CD4-positive, alpha-beta T cell treated with Interleukin-6 at 100 ng/mL for 8 hours (primary cell): ENCODE data around the gene LENEP.

ENCODE experiments used
- DNase-seq: peaks from one replicate; pipeline ENCODE4 v3.0.0-alpha.2; 2020; ENCODE audit warnings: mixed read lengths, low spot score

Gene LENEP, protein sequence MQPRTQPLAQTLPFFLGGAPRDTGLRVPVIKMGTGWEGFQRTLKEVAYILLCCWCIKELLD

DNA sequence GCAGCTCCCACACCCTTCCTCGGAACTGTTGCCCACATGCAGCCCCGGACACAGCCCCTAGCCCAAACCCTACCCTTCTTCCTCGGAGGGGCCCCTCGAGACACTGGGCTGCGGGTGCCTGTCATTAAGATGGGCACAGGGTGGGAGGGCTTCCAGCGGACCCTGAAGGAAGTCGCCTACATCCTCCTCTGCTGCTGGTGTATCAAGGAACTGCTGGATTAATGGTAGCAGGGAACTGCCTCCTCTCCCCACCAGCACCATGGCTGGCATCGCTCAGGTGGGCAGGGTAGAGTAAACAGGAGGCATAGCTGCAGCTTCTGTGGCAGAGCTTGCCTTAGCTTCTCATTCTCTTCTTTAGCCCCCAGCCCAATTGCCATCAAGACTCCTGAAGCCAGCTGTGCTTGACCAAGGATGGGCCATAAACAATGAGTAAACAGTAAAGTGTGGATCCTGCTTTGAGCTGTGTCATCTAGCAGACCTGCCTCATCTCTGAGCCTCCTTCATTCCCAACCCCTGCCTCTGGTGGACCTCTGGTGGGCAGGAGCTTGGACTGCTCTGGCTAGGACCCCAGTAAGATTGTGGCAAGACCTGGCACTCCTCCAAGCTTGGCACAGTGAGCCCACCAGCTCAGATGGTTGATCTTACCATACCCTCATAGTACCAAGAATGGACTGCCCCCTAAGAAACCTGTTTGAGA lies at the start of gene LENEP:
Gene LENEP (plus strand): TSS at position 15 of the 697 bp plus-strand sequence. CDS start 22 bp downstream, at position 37.
- no peak for DNase-seq

DNA sequence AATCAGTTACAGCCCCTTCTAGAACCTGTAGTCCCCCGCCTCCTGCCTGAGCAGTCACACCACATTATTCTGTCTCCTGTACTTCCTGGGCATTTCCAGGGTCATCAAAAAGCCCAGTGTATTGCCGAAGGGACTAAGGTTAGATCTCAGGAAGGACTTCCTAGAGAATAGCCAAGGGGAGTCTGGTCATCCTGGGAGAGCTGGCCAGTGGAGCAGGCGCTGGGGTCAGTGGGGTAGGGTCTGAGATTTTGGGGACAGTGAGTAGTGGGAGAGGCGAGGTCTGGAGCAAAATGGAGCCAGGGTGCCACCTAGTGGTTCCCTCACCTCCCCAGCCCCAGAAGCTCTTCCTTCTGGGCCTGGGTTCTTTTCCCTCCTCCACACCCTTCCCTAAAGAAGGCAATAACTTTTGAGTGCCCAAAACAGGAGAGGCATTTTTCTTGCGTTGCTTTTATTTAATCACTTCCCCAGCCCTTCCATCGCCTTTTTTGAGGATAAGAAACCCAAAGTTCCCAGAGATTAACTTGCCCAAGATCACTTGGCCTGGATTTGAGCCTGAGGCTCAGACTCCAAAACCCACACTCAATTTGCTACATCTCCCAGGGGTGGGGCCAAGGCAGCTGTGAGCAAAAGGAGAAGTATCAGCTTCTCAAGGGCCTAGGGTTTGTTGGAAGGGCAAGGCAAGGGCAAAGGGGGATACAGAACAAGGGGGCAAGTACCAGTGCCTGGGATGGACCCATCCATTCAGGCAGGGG lies 49.6 kb upstream of the LENEP start:
- peak; percentile 38 for DNase-seq

DNA sequence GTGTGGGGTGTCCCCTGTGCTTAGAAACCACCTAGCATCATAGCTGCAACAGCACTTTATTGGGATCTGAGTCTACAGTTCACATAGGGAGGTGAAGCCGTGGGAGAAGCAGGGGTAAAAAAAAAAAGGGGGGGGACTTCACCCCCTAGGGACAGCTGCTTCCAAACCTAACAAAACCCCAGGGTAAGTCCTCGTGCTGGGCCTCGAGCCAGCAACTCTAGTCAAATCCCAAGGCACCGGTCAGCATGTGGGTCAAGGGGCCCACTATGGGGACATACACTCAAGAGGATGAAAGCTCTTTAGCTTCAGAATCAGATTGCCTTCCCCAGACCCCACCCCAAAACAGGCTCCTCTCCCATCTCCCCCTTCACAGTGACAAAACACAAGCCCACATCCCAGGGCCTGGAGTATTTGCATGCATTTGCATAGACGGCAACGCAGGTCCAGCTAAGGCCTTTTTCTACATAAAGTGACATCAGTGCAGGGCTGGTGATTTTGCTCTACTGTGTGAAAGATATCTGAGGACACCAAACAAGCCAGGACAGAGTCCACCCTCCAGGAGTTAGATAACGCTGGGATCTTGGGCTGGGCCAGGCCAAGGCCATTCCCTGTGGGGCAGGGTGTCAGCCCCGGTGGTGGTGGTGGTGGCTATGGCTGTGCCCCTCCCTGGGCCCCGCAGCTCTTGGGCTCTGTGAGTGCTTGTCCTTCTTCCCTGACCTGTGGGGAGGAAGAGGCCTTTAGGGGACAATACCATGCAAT lies 48.8 kb upstream of the LENEP start:
- no peak for DNase-seq

DNA sequence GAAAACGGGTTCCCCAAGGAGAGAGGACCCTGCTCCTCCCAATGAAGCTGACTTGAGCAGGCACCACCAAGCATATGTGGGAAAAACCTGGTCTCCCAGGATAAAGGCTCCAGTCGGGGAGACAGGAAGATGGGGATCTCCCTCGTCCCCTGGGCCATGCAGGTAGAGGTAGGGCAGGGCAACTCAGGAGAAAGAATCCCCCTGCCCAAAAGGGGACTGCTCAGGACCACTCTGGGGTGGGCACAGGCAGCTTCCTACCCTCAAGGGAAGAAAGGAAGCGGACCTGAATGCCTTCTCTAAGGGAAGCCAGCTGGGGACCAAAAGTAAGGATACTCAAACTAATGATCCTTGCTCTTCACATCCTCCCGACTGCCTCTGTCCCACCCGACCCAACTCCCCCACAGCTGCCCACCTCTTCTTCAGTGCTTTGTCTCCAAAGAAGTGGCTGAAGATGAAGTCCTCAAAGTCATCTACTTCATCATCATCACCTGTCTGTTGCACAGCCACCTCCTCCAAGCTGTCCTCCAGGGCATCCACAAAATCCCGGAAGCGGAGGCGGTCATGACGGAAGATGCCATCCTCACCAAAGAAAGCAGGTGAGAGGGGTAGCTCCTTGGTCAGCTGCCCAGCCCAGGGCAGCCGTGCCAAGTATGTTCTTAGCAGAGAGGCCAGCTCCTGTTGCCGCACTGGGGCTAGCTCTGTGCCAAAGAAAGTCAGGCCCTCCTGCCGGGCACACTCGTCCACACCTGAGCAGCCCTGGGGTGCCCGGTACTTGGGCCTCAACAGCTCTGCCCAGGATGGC lies 48.0 kb upstream of the LENEP start:
- DNase-seq: no peak

DNA sequence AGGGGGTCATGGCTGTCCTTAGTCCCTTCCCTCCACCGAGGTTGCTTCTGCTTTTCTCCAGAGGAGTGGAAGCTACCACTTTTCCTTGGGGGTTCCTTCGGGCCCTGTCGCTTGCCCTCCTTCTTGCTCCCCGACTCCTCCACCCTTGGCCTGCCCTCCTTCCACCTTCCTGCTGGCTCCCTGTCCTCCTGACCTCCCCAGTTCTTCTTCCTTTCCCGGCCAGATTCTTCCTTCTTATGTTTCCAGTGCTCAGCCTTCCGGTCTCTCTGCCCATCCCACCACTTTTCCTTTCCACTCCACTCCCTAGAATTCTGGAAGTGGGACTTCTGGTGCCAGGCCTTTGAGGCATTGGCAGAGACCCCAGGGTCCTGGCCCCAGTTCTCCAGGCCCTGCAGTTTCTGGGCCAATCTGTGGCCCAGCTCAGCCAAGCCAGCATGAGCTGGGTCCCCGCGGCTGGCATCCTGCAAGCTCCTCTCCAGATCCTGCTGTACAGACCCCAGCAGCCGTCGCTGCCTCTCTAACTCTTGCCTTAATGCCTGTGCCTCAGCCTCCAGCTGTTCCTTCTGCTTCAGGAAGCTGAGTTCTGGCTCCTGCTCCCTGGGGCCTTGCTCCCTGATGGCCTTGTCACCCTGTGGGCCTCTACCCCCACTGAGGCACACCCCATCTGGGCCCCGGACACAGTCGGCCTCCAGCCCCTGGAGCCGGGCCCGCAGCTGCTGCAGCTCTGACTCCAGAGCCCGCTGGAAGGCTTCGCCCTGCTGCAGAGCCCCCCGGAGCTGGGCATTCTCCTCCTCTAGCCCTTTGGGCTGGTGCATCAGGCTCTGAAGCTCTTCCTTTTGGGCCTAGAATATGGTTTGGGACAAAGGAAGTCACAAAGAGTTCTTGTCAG lies 47.2 kb upstream of the LENEP start:
- DNase-seq: no peak

DNA sequence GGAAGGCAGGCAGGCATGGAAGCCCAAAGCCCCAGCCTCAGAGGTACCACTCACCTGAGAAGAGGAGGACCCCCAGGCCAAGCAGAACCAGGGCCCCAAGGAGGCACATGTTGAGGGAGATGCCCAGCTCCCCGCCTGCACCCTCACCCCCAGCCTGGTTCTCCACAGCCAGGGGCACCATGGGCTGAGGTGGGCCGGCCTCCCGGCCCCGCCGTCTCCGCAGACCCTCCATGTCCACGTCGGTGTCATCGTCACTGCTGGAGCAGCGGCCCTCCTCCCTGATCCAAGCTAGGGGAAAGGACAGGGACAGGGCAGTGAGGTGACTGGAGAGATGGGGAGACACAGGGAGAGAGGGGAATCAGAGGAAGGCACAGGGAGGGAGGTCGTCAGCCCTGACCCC lies 45.3 kb upstream of the LENEP start:
- DNase-seq: no peak

DNA sequence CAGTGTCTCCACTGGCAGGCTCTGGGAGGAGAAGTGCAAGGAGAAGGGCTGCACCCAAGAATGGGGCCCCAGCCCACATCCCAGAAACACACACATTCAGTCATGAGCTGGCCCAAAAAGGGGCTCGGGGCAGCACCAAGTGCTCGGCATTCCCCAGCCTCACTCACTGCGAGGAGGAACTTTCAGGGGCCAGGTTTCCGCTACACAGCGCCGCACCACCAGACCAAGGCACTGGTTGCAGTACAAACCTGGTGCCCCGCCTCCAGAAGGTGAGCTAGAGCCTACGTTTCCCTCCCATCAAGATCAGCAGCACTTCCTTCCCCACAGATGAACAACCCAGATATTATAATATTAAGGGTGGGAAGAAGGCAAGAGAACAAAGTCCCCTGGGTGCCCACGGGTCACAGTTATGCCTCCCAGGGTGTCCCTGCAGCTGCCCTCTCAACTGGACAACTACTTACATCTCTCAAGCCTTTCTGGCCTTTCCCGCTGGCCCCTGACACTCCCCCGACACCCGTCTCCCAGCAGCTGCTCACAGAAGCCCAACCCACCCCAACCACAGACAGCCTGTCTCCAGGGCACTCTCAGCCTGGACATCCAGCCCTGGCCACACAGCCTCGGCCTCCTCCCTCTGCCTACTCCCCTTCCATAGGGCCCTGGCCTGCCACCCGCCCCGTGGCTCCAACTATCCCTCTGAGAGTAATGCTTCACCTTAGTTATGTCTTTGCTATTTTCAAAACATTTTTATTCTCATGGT lies 41.3 kb upstream of the LENEP start:
- DNase-seq: peak; percentile 78

DNA sequence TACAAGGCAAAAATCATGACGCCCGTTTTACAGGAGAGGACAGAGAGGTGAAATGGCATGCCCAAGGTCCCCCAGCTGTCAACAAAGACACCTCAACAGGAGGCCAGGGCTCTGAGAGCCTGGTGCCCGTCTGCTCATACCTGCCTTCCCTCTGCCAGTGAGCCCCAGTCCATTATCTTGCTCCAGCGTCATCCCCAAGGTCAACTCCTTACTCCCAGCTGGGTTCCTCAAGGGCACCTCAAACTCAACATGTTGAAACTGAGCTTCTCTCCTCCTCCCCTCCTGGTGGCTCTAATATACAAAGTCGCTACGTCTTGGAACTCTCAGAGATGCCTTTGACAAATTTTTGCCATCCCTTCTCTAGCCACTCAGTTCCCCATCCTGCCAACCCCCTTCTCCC lies 40.7 kb upstream of the LENEP start:
- no peak for DNase-seq

DNA sequence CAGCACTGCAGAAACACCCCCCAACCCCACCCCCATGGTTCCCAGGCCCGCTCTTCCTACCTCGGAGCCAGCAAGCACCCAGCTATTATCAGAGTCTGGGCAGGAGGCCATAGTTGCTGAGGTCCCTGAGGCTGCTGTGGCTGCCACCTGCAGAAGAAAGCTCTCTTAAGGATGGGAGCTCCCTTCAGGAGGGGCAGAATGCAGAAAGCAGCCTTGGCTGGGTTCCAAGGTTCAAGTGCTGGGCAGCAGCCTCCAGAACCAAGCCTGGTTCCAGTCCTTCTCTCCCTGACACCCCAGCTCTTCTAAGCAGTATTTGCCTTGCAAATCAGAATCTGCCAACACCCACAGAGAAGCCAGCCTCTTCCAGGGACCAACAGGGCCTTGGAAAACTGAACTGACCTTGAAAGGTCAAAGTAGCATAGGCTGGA lies 39.8 kb upstream of the LENEP start:
- no peak for DNase-seq

DNA sequence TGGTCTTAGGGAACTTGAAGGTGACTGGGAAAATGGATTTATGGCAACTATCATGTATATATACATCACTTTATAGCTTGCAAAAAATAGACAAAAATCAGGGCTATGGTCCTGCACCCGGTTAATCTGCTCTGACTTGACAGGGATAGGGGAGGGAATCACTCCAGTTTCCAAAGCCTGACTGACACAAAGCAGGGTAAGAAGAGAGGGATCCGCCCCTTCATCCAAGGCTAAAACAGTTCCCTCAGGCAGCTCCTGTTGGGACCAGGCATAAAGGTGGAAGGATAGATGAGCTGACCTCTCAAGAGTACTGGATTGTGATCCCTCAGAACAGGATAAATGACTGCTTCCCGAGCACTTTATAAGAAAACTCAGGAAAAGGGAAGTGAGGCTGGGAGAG lies 38.8 kb upstream of the LENEP start:
- no peak for DNase-seq

DNA sequence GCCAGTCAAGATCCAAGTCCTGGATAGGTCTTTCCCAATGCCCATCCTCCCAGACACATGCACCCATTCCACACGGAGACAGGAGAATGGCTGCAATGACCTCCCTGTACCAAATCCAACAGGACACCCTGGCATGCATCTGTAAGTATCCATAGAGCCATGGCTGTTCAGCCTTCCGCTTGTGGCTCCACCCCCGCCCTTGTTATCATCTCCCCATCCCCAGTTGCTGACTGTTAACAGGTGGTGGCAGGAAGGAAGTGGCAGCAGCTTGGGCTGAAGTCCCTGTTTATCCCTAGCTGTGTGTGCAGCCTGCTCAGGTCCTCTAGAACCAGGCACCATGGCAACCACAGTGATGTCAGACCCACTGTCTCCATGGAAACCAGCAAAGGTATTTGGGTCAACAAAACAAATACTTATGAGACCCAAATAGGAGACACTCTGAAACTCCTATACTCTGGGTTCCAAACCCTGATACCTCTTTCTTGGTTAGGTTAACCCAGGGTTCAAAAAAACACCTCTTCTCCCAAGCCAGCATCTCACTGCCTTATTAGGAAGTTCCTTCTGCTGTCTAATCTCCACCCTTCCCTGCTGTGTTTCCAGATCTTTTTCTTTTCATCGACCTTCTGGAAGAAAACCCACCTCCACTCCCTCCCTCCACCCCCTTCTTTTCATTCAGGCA lies 38.2 kb upstream of the LENEP start:
- peak; percentile 97 for DNase-seq

DNA sequence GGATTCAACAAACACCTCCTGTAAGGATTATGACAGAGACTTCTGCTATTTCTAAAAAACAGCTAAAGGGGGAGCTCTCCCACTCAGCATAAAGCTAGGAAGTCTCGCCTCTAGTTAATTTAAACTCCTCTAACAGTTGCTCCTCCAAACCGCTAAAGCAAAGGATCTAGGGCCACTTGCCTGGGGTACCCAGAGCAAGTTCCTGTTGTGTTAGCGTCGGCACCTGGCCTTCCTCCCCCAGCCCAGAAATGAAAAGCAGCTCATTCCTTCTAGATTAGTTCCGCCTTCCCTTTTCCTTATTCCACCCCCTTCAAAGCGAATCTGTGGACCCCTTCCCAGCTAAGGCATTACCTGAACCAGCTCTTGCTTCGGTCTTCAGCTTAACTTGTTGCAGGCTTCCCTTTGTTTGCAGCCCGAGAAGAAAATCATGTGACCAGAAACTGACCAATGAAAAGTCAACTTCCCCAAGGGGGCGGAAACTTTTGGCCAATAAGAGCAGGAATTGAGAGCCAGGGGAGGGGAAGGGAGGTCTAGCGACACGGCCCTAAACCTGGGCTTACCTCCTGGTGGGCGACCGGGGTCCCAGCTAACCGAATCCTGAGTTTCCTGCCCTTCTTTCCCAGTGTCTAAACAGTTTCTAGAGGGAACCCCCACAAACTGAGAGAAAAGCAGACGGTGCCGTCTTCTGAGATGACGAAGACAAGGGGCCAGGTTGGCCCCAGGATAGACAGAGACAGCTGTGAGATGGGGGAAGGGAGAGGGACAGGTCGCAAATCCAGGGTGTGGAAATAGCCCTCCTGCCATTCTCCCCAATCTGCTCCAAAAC lies 37.5 kb upstream of the LENEP start, which contains the start of gene PBXIP1:
Gene PBXIP1 (minus strand): TSS at position 382 of the 826 bp plus-strand sequence. CDS start 2,378 bp downstream, outside the sequence.
- peak; percentile 91 for DNase-seq

DNA sequence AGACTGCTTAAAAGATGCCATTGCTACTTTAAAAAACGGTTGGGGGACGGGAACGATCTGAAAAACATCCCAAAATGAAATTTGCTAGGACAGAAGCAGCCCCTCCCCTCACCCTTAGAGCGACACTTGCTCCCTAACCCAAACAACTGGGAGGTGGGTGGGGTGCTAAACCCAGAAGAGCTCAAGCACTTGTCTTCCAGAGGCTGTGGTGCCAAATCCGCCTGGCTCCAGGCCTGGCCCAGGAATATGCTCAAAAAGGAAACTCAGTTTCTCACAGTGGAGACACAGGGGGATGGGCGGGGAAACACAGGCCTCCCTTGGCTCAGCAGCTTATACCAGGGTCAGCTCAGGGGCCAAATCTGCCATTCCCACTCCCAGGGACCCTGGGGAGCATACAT lies 36.8 kb upstream of the LENEP start:
- no peak for DNase-seq

DNA sequence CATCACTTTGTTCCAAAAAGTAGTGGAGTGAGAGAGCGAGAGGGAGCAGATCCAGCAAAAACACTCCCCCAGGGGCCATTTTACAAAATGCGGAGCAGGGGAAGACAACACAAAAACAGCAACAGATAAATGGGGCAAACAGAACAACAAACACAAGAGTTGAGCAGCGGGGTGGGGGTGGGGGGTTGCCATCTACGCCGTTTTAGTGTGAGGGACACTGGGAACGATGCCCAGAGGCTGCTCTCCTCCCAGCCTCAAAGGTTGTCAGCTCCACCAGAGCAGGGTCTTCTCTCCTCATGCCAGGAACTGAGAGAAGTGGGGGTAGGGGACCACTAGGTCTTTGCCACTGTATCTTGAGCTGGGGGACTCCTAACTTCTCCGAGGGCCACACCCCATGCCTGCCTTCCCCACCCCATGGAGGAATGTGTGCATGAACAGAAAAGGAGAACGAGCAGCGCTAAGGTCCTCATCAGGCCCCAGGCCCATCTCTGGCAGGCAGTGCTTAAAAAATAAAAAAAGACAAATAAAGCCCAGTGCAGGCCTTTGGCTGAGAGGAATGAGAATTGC lies 36.2 kb upstream of the LENEP start:
- no peak for DNase-seq

DNA sequence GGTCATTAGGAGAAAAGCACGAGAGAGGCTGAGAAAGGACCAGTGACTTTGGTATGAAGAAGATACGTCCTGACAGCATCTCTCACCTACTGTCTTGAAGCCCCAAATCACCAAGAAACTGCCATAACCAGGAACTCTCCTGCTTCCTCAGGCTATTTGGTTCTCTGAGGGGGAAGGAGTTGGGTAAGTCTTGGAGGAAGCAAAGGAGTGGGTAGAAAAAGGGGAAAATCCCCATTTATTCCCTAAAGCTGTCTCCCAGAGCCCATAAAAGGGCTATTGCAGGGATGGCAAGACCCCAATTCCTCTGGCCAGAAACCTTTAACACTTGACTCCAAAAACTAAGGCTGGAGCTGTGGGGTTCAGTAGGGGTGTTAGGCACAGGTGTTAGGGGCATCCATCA lies 35.4 kb upstream of the LENEP start:
- no peak for DNase-seq

DNA sequence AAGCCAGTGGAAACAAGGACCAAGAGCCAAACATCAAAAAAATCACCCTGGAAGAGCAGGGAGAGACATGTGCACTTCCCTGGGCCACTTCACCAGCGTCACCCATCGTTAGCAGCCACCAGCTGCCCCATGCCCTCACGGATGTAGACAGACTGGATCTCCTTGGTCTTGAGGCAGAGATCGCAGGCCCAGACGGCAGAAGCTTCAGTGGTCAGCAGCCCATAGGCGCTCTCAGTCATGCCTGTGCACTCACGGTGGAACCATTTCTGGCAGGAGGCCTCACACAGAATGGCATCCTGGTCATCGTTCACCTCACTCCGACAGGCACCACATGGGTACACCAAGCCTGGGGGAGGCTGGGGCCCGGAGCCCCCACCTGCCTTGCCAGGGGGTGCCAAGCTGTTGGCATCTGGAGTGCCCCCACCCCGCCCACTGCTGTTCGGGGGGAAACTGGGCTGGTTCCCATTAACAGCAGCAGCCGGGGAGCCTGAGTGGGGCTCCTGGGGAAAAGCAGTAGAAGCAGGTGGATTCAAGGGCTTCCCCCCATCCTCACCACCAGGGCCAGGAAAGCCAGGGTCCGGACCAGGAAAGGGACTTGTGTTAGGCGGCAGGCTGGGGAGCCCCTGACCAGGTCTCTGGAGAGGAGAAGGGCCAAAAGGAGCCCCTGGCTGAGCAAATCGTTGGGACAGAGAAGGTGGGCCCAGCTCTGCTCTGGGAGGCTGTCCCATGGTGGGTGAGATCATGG lies 34.5 kb upstream of the LENEP start:
- DNase-seq: no peak

DNA sequence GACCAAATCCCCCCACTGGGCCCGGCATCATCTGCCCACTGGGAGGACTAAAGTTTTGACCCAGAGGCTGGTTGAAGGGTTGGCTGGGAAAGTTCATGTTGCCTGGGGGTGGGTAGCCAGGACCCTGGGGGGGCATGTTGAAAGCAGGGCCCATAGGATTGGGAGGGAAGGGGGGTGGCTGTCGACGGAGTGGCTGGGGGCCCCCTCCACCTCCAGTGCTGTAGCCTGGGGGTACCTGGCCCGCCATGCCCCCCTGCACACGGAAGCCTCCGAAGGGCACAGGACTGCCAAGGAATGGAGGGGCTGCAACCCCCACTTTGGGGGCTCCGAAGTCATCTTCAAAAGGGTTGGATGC lies 34.0 kb upstream of the LENEP start:
- no peak for DNase-seq
